GM13977 (cell line): Measurements from ENCODE around the gene EMC7.

Source experiments
- DNase-seq: peaks from one replicate; pipeline ENCODE4 v3.0.0; 2012; ENCODE audit warnings: low spot score
- CTCF ChIP-seq: IDR thresholded peaks from 2 replicates; pipeline ENCODE4 v1.5.1; 2012; ENCODE audit warnings: mild to moderate bottlenecking, control low read depth; ENCODE audit not compliant: insufficient read depth; ENCODE audit errors: extremely low read depth, missing control alignments
- in situ Hi-C: fragments of 300-500 bp; cut with MboI; formaldehyde crosslinking; loops from one replicate; pipeline ENCODE4 v1.12.0; 2022; ENCODE audit warnings: low sequenced_read_pairs, low pct_unique_long_range_greater_than_20kb, mixed read lengths, inconsistent platforms; ENCODE audit not compliant: unreplicated experiment

EMC7 gene

GRCh38 chr15:34101366-34102174 lies at the start of gene EMC7, which contains the start of gene PGBD4:
EMC7 (minus strand) TSS chr15:34101862; CDS start chr15:34101839, 23 bp downstream.
PGBD4 (plus strand) TSS chr15:34102083; CDS start chr15:34102532, 449 bp downstream.
- peak; percentile 88 for DNase-seq
- TF ChIP-seq CTCF = no peak
- in situ Hi-C loops = loop anchor here (25.0 kb wide), 1 partner anchor 111 kb away; the partner anchor contains the start of gene KATNBL1

GRCh38 chr15:34147371-34148140 lies 45.9 kb upstream of the EMC7 start:
- in situ Hi-C loops = no loop called here
- TF ChIP-seq CTCF = no peak
- DNase-seq = no peak

GRCh38 chr15:34133511-34133910 lies 31.8 kb upstream of the EMC7 start:
- in situ Hi-C loops = no loop called here
- no peak for TF ChIP-seq CTCF
- no peak for DNase-seq

GRCh38 chr15:34132881-34133280 lies 31.2 kb upstream of the EMC7 start:
- no peak for DNase-seq
- TF ChIP-seq CTCF = no peak
- in situ Hi-C loops = no loop called here

GRCh38 chr15:34128898-34129297 lies 27.2 kb upstream of the EMC7 start:
- TF ChIP-seq CTCF = no peak
- in situ Hi-C loops = no loop called here
- DNase-seq = no peak

- in situ Hi-C loops = no loop called here
- DNase-seq = no peak
- no peak for TF ChIP-seq CTCF
Observed at GRCh38 chr15:34126522-34126921, 24.9 kb upstream of the EMC7 start.
